Jurkat, Clone E6-1 (cell line): ENCODE data around the gene LINGO3.

ENCODE experiments used
- DNase-seq: peaks from one replicate; pipeline ENCODE4 v3.0.0-alpha.2; 2011; ENCODE audit warnings: low read depth, low spot score
- H3K4me3 ChIP-seq: 2 replicates; pipeline ENCODE4 v1.5.1; 2011; ENCODE audit warnings: mild to moderate bottlenecking, low read length, control low read depth, moderate library complexity

Gene LINGO3

GRCh38 chr19:2329501-2329916 lies 21.6 kb upstream of the LINGO3 start:
- DNase-seq = no peak
- H3K4me3 ChIP-seq = peak overlapping the region; percentile 91

GRCh38 chr19:2329149-2329478 lies 21.2 kb upstream of the LINGO3 start:
- H3K4me3 ChIP-seq = peak overlapping the region; percentile 91
- no peak for DNase-seq

GRCh38 chr19:2328401-2329148 lies 20.6 kb upstream of the LINGO3 start, which contains the start of the genes LSM7 and SPPL2B:
TSS of gene LSM7 (minus strand) at chr19:2328586. CDS start at chr19:2328566, 20 bp downstream.
TSS of gene SPPL2B (plus strand) at chr19:2328684. CDS start at chr19:2328710, 26 bp downstream.
- peak within 1 kb of the TSS; percentile 91 for H3K4me3 ChIP-seq
- DNase-seq = peak; percentile 85

- DNase-seq = peak; percentile 93
- peak overlapping the region; percentile 91 for H3K4me3 ChIP-seq
These were observed 19.9 kb upstream of the LINGO3 start for GRCh38 chr19:2327773-2328400.

GRCh38 chr19:2326699-2327360 lies 18.9 kb upstream of the LINGO3 start:
- peak overlapping the region; percentile 91 for H3K4me3 ChIP-seq

GRCh38 chr19:2325281-2326046 lies 17.5 kb upstream of the LINGO3 start:
- DNase-seq = no peak
- no peak overlapping the region for H3K4me3 ChIP-seq

More at GRCh38 chr19:2326699-2327360, 18.9 kb upstream of the LINGO3 start:
- DNase-seq = no peak

GRCh38 chr19:2324220-2324948 lies 16.4 kb upstream of the LINGO3 start:
- H3K4me3 ChIP-seq = no peak overlapping the region
- no peak for DNase-seq

GRCh38 chr19:2323707-2324106 lies 15.8 kb upstream of the LINGO3 start:
- H3K4me3 ChIP-seq = no peak overlapping the region
- no peak for DNase-seq

GRCh38 chr19:2321565-2322283 lies 13.8 kb upstream of the LINGO3 start:
- no peak for DNase-seq
- H3K4me3 ChIP-seq = no peak overlapping the region

- H3K4me3 ChIP-seq = no peak overlapping the region
- DNase-seq = no peak
These were observed 13.0 kb upstream of the LINGO3 start for GRCh38 chr19:2320939-2321338.

GRCh38 chr19:2320049-2320448 lies 12.1 kb upstream of the LINGO3 start:
- DNase-seq = no peak
- no peak overlapping the region for H3K4me3 ChIP-seq

GRCh38 chr19:2319551-2319950 lies 11.6 kb upstream of the LINGO3 start:
- no peak overlapping the region for H3K4me3 ChIP-seq
- no peak for DNase-seq

GRCh38 chr19:2318923-2319322 lies 11.0 kb upstream of the LINGO3 start:
- DNase-seq = no peak
- H3K4me3 ChIP-seq = no peak overlapping the region

GRCh38 chr19:2317756-2318155 lies 9.8 kb upstream of the LINGO3 start:
- no peak overlapping the region for H3K4me3 ChIP-seq
- no peak for DNase-seq

- DNase-seq = no peak
- no peak overlapping the region for H3K4me3 ChIP-seq
These were observed 9.3 kb upstream of the LINGO3 start for GRCh38 chr19:2317300-2317699.

- DNase-seq = no peak
- no peak overlapping the region for H3K4me3 ChIP-seq
These were observed 7.9 kb upstream of the LINGO3 start for GRCh38 chr19:2315818-2316353.

- no peak for DNase-seq
- no peak overlapping the region for H3K4me3 ChIP-seq
These were observed 7.3 kb upstream of the LINGO3 start for GRCh38 chr19:2315121-2315817.
